Measurements from ENCODE around the gene SMYD3. TPM values are rescaled to one million over a fixed set of nuclear protein-coding genes. Genes with fewer than 3 reads are reported as not detected.
"Not testable (repeated sequence)": the region's sequence is repeated elsewhere in the genome, so short reads cannot be mapped to it uniquely, and the experiment has no call there.

SMYD3 gene
- total RNA-seq, 2 experiments from 2014 or later: 22.6 to 24.6 TPM

- no peaks in the 10 kb centered on the region for H3K4me1 Mint-ChIP-seq (ENCODE audit: low read depth)
- no peak overlapping the region for H3K4me3 Mint-ChIP-seq
- DNase-seq (no peak), ATAC-seq (no peak)
- H3K9me3 Mint-ChIP-seq: peaks cover 1% of the 10 kb centered on the region
- POLR2A ChIA-PET: no interaction called here
- CTCF ChIA-PET: interaction anchor here (0.9 kb wide), 1 partner anchor 11 kb away, joined by 3 read pairs; no protein-coding TSS in a partner anchor
- no peak overlapping the region for H3K27ac Mint-ChIP-seq
- intact Hi-C loops (cut with micrococcal nuclease): no loop called here
- TF ChIP-seq CTCF (IDR thresholded peaks at IDR 0.05): no peak
- H3K36me3 Mint-ChIP-seq (ENCODE audit: low read depth): no peaks in the 10 kb centered on the region
- H3K27me3 Mint-ChIP-seq: no peaks in the 10 kb centered on the region
Measured at GRCh38 chr1:246074421-246074820, 432.7 kb downstream of the SMYD3 start.

- peaks cover 9% of the 10 kb centered on the region for H3K4me1 Mint-ChIP-seq (ENCODE audit: low read depth)
- DNase-seq: no peak
- ChIA-PET POLR2A (no interaction called here), CTCF (no interaction called here)
- no peaks in the 10 kb centered on the region for H3K36me3 Mint-ChIP-seq (ENCODE audit: low read depth)
- no peak for TF ChIP-seq CTCF (IDR thresholded peaks at IDR 0.05)
- ATAC-seq: no peak
- H3K27me3 Mint-ChIP-seq: no peaks in the 10 kb centered on the region
- no peak overlapping the region for H3K4me3 Mint-ChIP-seq
- intact Hi-C loops (cut with micrococcal nuclease): no loop called here
- peaks cover 1% of the 10 kb centered on the region for H3K9me3 Mint-ChIP-seq
- no peak overlapping the region for H3K27ac Mint-ChIP-seq
Measured at GRCh38 chr1:246072456-246072955, 434.6 kb downstream of the SMYD3 start.

GRCh38 chr1:246071981-246072380 lies 435.1 kb downstream of the SMYD3 start:
- H3K36me3 Mint-ChIP-seq (ENCODE audit: low read depth); H3K4me3 Mint-ChIP-seq; H3K27ac Mint-ChIP-seq; DNase-seq; H3K9me3 Mint-ChIP-seq; CTCF ChIA-PET; POLR2A ChIA-PET; intact Hi-C loops (cut with micrococcal nuclease); H3K27me3 Mint-ChIP-seq; ATAC-seq: not testable (repeated sequence)
- H3K4me1 Mint-ChIP-seq (ENCODE audit: low read depth): peaks cover 10% of the 10 kb centered on the region

- DNase-seq; POLR2A ChIA-PET; CTCF ChIA-PET; ATAC-seq; H3K27ac Mint-ChIP-seq; H3K27me3 Mint-ChIP-seq; H3K9me3 Mint-ChIP-seq; H3K36me3 Mint-ChIP-seq (ENCODE audit: low read depth); intact Hi-C loops (cut with micrococcal nuclease); H3K4me3 Mint-ChIP-seq: not testable (repeated sequence)
- H3K4me1 Mint-ChIP-seq (ENCODE audit: low read depth): peaks cover 10% of the 10 kb centered on the region
Measured at GRCh38 chr1:246071561-246071960, 435.5 kb downstream of the SMYD3 start.

- no peak overlapping the region for H3K4me3 Mint-ChIP-seq
- H3K27me3 Mint-ChIP-seq: no peaks in the 10 kb centered on the region
- ChIA-PET CTCF (no interaction called here), POLR2A (no interaction called here)
- intact Hi-C loops (cut with micrococcal nuclease): no loop called here
- no peak overlapping the region for H3K27ac Mint-ChIP-seq
- TF ChIP-seq CTCF (IDR thresholded peaks at IDR 0.05): no peak
- no peaks in the 10 kb centered on the region for H3K9me3 Mint-ChIP-seq
- H3K36me3 Mint-ChIP-seq (ENCODE audit: low read depth): no peaks in the 10 kb centered on the region
- no peak for DNase-seq
- no peak for ATAC-seq
- H3K4me1 Mint-ChIP-seq (ENCODE audit: low read depth): peaks cover 10% of the 10 kb centered on the region
Measured at GRCh38 chr1:246069581-246069980, 437.5 kb downstream of the SMYD3 start.

GRCh38 chr1:246068619-246069509 lies 438.2 kb downstream of the SMYD3 start:
- no peak overlapping the region for H3K4me3 Mint-ChIP-seq
- POLR2A ChIA-PET: no interaction called here
- intact Hi-C loops (cut with micrococcal nuclease): no loop called here
- peaks cover 10% of the 10 kb centered on the region for H3K4me1 Mint-ChIP-seq (ENCODE audit: low read depth)
- no peaks in the 10 kb centered on the region for H3K36me3 Mint-ChIP-seq (ENCODE audit: low read depth)
- no peaks in the 10 kb centered on the region for H3K9me3 Mint-ChIP-seq
- no peaks in the 10 kb centered on the region for H3K27me3 Mint-ChIP-seq
- DNase-seq: no peak
- ATAC-seq: no peak
- H3K27ac Mint-ChIP-seq: no peak overlapping the region
- no peak for TF ChIP-seq CTCF (IDR thresholded peaks at IDR 0.05)
- CTCF ChIA-PET: no interaction called here
